Measurements from ENCODE around the gene ADAMTSL1.
"Not testable (repeated sequence)": the region's sequence is repeated elsewhere in the genome, so short reads cannot be mapped to it uniquely, and the experiment has no call there.

Gene ADAMTSL1

DNA sequence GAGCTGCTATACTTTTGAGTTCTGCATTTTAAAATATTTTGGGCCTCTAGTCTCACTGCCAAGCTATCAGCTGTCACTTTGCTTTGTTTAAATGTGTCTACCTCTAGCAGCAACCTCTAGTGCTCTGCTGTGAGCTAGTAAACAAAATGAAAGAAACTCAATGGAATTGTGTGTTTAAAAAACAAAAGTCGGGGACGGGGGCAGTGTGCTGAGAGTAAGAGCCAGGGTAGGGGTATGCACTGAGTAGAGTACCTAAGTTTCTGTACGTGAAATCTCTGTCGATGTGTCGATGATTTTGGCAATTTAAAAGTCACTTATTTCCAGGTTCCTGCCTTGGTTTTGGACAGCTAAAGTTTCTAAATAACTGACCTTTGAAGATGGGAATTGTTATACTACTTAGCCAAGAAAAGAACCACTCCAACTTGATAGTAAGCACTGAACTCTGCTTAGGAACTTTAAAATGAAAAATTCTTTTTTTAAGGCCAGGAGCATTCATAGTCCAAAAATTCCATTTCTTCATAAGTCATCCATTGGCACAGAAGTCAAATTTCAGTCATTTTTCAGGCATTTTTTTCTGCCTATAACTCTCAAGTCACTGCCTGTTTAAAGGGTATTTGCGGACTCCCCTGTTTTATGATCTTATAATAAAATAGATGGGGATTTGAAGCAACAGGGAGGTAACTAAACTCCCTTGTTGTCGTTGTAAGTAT is 447.6 kb downstream of the ADAMTSL1 start:
- DNase-seq: no peak

DNA sequence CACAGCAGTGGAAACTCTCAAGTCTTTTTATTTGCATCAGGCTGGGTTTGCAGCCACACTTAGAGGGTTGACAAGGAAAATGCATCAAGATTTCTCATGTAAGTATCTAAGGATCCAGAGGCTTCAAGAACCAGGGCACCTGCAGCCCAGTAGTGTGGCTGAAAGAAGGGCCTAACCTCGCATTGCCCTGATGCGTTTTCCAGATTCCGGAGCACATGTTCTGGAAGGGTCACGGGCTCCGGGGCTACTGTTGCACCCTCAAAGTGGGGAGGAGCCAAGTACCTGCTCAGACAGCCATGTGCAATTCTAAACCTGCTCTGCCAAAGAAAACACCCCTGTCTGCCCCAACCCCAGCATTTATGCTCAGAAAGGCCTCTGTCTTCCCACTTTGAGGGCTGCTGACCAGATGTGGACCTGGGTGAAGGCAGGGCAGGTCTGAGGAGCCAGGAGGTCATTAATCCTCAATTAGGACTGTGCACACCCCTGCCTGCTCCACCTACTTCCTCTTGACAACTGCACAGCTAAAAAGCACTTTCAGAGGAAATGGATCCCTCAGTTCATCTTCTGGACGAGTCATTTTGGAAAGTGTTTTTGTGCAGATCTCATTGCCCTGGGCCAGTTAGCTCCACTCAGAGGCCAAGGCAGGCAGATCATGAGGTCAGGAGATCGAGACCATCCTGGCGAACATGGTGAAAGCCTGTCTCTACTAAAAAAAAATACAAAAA is 448.4 kb downstream of the ADAMTSL1 start:
- no peak for DNase-seq

DNA sequence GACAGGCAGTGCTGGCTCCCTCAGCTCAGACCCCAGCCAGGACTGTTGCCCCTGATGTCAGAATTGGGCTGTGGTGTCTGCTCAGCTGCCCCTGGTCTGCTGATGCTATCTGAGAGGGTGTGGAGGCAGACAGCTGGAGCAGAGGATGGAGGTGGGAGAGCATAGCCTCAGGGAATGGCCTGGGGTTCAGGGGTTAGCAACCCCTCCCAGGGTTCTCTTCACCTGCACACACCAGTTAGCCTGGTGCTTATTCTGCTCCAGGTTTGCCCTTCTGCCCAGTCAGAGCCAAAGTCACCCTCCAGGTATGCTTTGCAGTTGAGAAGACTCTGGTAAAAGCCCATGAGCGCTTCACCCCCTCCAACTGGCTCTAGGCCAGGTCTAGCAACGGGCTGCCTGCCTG is 449.2 kb downstream of the ADAMTSL1 start:
- DNase-seq: no peak

DNA sequence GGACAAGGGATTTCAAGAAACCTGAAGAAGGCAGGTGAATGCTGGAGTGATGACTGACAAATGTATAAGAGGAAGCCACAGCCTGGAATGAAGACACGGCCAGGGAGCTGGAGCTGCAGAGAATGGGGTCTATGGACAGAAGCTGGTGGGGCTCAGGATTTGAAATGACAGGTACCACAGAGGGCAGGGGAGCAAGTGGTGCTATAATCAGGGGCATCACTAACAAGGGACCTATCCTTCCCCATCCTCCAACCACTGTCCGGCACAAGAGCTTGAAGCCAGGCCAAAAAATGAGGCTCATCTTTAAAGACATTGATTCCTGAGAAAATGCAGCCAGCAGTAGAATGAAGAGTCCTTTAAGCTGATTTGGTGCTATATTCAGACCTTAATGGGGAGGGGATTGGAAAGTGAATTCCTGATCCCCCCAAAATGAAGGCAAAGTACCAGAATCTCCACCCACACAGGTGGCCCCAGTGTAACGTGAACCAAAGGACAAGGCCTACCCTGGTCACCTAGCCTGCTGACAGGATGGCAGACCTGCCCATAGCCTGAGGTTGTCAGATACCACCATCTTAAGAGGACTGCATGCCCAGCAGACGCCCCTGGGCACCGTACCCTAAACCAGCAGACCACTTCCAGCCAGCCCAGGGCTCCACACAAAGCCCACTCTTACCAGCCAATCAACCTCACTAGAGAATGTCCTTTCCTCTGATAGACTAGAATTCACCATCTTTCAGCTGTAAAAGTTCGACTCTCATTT is 449.9 kb downstream of the ADAMTSL1 start:
- DNase-seq: no peak

DNA sequence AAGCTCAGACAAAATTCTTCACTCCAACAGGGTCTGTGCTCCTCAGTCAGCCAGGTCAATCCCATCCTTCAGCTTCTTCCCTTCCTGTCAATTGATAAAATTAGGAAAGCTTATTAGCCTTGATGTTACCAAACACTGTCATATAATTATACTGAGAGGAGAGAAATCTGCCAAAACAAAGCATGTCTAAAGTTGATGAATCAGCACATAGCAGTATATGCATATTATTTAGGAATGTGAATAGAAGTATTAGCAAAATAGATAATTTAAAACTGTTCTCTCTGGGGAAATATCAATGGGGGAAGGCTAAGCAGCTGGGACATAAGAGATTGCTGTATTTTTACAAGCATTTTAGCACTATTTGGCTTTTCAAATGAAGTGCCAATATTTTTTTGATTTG is 451.9 kb downstream of the ADAMTSL1 start:
- DNase-seq: no peak

DNA sequence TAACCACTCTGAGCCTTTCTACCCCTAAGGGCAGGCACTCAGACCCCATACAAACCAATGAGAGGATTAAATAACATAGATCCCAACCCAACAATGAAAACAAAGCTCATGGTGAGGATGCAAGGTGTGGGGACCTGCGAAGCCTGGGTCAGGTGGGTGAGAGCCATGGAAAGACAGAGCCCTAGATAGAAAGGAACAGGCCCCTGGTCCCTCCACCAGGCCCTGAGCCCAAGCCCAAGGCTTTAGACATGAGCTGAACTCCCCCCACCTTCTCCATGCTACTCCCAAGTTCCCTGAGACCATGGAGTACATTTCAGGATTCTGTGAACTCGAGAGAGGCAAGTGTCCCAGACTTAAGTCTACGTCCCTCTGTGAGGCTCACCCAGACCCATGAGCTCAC is 452.6 kb downstream of the ADAMTSL1 start:
- DNase-seq: no peak

DNA sequence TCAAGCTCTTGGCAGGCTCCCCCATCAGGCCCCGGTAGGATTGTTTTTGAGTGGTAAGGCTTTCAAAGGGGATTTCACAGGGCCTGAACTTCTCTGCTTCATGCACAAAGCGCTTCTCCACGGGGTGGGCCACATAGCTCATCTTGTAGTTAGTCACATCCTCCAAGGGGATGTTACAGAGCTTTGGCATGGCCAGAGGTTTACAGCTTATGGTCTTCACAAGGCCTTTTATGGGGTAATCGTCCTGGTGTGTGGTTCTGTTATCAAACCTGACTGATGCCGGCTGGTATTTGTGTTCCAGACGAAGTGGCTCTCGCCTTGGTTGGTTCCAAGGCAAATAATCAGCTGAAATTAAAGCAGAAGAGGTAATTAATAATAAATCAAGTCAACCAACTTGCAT is 454.8 kb downstream of the ADAMTSL1 start:
- no peak for DNase-seq

DNA sequence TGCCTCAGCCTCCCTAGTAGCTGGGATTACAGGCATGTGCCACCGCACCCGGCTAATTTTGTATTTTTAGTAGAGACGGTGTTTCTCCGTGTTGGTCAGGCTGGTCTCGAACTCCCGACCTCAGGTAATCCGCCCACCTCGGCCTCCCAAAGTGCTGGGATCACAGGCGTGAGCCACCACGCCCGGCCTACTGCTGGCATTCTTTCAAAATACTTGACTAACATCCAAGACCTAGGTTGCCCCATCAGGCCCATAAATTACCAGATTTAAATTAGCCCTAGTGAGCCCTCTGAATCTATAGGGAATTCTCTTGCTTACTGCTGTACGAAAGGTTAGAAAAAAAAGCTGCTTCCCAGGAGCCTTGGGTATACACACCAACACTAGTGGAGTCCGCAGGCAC is 456.7 kb downstream of the ADAMTSL1 start:
- DNase-seq: not testable (repeated sequence)

DNA sequence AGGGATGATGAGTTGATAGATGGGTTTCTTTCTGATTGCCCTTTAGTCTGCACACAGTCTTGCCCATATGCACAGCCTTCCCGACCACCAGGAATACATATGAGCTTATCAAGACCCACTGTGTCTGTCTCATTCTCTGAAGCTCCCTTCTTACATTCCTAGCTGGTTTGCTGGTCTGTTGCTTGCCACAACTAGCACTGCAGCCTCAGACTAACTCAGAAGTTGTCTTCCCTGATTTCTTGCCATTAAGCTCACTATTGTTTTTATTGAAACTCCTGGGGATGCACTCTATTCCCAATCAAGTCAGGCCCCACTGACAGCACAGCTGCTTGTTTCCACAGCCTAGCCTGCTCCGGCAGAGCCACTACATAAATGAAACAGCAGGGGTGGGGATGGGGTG is 461.6 kb downstream of the ADAMTSL1 start:
- no peak for DNase-seq

DNA sequence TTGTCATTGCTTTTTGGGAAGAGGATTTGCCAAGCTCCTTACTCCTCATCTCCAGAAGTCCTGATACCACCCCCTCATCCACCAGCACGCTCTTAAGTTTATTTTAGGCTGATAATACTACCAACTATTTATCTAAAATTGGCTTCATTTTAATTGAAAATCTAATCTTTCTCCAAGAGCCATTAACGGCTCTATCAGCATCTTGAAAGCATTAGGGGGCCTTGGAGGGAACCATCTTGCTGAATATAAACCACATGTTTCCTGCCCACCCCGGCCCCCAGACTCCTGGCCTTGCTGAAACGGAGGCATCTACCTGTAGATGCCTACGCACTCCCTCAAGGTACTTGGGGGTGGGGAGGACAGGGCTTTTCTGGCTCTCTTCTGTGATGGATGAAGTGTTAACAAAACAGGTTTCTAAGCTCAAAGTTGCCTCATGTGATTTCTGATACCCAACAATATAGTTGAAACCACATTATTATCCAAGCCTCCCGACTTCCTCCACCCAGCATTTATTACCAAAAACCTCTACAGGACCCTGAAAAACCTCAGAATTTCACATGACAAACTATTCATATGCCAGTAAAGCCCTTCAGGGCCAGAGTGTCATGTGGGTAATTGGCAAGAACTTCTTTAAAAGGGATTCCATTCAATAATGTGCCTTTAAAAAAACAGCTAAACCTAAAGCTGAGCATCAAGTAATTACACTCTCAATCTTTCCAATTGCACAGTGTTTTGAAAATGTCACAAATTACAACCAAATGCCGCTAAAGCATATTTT is 462.3 kb downstream of the ADAMTSL1 start:
- DNase-seq: no peak

DNA sequence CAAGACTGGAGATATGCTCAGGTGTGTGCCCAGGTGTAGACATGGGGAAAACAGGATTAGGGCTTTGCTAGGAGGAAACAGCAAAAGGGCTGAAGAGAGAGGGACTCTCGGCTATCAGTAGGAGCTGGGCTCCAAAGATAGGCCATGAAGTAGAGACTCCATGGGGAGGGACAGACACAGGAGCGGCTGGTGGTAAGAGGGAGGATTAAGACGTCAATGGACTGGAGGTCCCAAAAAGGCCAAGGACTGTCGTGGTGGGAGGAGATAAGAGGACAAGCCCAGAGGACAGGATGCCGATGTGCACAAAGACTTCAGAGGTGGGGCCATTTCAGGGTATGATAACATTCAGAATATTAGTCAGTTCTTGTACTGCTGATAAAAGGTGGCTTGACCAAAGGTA is 466.0 kb downstream of the ADAMTSL1 start:
- DNase-seq: no peak

DNA sequence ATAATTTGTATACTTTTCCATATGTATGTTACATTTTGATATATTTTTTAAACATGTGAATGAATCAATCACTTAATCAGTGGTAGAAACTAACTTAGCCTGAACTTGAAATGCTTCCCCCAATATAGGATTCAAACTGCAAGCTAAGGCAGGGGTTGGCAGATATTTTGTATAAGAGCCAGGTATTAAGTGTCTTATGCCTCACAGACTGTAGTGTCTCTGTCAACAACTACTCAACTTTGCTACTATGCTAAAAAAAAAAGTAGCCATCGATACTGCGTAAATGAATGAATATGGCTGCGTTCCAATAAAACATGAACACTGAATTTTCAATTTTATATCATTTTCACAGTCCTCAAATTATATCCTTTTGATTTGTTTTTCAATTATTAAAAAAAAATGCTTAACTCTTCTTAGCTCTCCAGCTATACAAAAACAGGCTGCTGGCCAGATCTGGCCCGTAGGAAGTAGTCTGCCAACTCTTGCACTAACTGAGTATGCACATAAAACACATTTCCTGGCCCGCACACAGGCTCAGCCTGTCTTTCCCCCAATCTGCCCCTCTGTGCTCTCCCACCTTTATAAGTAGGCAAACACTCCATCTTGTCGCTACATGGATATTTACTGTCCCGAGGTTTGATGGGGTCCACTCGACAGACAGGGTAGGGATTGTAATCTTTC is 467.2 kb downstream of the ADAMTSL1 start:
- no peak for DNase-seq

DNA sequence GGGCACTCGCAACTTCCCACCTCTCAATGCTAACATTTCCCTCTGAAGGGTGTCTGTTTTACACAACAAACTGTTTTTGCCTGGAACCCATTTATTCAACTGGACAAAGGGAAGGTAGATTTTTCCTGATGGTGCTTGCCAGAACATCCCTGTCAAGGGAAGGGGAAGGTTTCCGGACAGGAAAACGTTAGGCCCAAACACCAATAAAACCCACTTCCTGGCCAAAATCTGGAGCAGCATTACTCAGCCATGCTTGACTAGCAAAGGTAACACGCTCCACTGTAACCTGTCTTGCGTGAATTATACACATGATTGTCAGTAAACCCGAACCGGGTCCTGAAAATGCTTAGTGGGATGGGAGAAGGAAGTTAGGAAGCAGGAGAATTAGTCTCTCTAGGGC is 468.8 kb downstream of the ADAMTSL1 start:
- no peak for DNase-seq

DNA sequence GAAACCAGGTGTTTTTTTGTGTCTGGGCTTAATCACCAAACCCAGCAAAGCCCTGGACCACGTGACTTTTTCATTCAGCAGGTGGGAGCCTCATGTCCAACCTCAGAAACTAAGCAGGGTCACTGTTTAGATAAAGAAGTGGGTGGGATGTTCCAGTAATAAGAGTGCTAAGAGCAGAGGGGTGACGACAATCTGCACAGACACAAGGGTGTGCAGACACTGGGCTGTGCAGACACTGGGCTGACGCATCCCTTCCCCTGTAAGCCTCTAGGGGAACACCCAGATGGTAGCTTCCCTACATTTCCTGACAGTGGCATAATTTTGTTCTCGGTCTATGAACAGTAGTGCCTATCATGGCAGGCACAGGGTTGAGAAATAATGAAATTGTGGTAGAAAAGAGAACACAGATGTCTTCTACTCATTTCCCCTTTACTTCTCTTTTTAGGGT is 474.0 kb downstream of the ADAMTSL1 start:
- DNase-seq: no peak

DNA sequence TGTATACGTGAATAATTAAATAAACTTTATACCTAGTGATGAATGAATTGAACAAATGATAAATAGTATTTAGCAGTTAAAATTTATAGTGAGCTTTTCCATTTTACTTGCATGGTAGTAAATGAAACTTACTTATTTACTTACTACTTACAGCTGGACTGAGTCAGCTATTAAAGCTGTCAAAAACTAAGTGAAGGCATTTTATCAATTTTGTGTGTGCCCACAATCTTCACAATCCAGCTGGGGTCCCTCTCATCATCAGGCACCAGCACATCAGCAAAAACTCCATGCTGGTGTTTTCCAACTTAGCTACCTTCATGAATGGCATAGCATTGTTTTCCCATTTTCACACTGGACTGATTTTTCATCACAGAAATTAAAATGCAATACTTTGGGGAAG is 478.0 kb downstream of the ADAMTSL1 start:
- no peak for DNase-seq

DNA sequence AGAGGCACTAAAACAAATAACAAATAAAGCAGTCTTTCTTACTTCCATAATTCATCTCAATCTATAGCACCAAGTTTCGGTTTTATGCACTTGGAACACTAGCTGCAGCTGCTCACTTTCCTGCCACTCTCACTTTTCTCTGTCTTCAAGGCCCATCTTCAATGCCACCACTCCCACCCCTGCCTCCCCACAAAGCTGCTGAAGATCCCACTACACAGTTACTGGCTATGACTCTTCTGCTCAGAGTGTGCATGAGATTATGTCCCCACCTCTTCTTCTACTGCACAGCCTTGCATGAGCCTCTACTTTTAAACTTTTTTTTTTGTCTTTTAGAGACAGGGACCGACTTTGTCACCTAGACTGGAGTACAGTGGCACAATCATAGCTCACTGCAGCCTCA is 481.7 kb downstream of the ADAMTSL1 start:
- DNase-seq: no peak
